B cell (primary cell): Measurements from ENCODE around the gene PPP2R2B. TPM values are rescaled to one million over a fixed set of nuclear protein-coding genes. Genes with fewer than 3 reads are reported as not detected.

Experiments used
- ATAC-seq: fragments of 200-7000 bp; cut with Tn5 transposase; one replicate; pipeline ENCODE4 v1.10.0; 2021; ENCODE audit warnings: low read depth, mild to moderate bottlenecking, moderate number of reproducible peaks, moderate library complexity
- CTCF ChIA-PET: fragments of 350-600 bp; sonication (Branson Sonifier 250); formaldehyde crosslinking; loops from one replicate; lab custom pipeline; 2021; ENCODE audit warnings: antibody characterized with exemption, inconsistent platforms; lab: Charles Lee
- POLR2A ChIA-PET: fragments of 350-600 bp; sonication (Branson Sonifier 250); formaldehyde crosslinking; loops from one replicate; lab custom pipeline; 2021; ENCODE audit warnings: antibody characterized with exemption; lab: Charles Lee
- DNase-seq: peaks from one replicate; pipeline ENCODE4 v3.0.0; 2013
- H2AFZ ChIP-seq: 2 replicates; pipeline ENCODE4 v1.6.1; 2012; ENCODE audit warnings: mild to moderate bottlenecking, low read depth, low read length; ENCODE audit not compliant: insufficient read depth, poor library complexity, severe bottlenecking
- H3K27ac ChIP-seq, 2 donors: 1 replicate in 1 of 2; 2 replicates in 1 of 2; pipeline ENCODE4 v1.5.1; 2012 to 2013; ENCODE audit warnings: low read length in 2 of 2, mild to moderate bottlenecking in 2 of 2, moderate library complexity in 1 of 2
- H3K27me3 ChIP-seq, 4 experiments: fragments of 200-600 bp in 1 of 4; sonication (generic) in 1 of 4; replicated peaks in 1 of 4; 1 replicate in 2 of 4; 2 replicates in 2 of 4; pipeline versions ENCODE4 v1.6.1 to v1.7.0; 2013 to 2016; ENCODE audit warnings: low read length in 3 of 4, mild to moderate bottlenecking in 2 of 4, mixed read lengths in 1 of 4, moderate library complexity in 1 of 4; ENCODE audit not compliant: insufficient read depth in 4 of 4, control insufficient read depth in 3 of 4; ENCODE audit errors: control extremely low read depth in 1 of 4
- H3K36me3 ChIP-seq, 2 experiments: replicated peaks in 1 of 2; 1 replicate in 1 of 2; 2 replicates in 1 of 2; pipeline versions ENCODE4 v1.6.1 to v1.7.1; 2013; ENCODE audit warnings: low read length in 1 of 2; ENCODE audit not compliant: insufficient read depth in 2 of 2, control insufficient read depth in 1 of 2; ENCODE audit errors: control extremely low read depth in 1 of 2, extremely low read depth in 1 of 2
- H3K4me1 ChIP-seq, 2 donors: fragments of 200-600 bp in 1 of 2; sonication (generic) in 1 of 2; 1 replicate in 1 of 2; 2 replicates in 1 of 2; pipeline versions ENCODE4 v1.5.1 to v1.6.1; 2013 to 2017; ENCODE audit warnings: low read length in 2 of 2; ENCODE audit not compliant: control insufficient read depth in 2 of 2, insufficient read depth in 2 of 2
- H3K4me2 ChIP-seq: replicated peaks from 2 replicates; pipeline ENCODE3; 2012; ENCODE audit warnings: mild to moderate bottlenecking, low read depth, low read length; ENCODE audit not compliant: poor library complexity, severe bottlenecking
- H3K4me3 ChIP-seq, 5 experiments: fragments of 200-600 bp in 1 of 5; sonication (generic) in 1 of 5; 1 replicate in 3 of 5; 2 replicates in 2 of 5; pipeline versions ENCODE4 v1.5.1 to v1.7.0; 2011 to 2016; ENCODE audit warnings: low read length in 4 of 5, mild to moderate bottlenecking in 4 of 5, low read depth in 2 of 5, control low read depth in 1 of 5, moderate library complexity in 1 of 5; ENCODE audit not compliant: insufficient read depth in 1 of 5; ENCODE audit errors: control extremely low read depth in 1 of 5, extremely low read depth in 1 of 5
- H3K79me2 ChIP-seq: fragments of 200-600 bp; sonication (generic); one replicate; pipeline ENCODE4 v1.6.0; 2016; ENCODE audit warnings: low read length; ENCODE audit not compliant: control insufficient read depth, insufficient read depth
- H3K9ac ChIP-seq: fragments of 200-600 bp; sonication (generic); 2 replicates; pipeline ENCODE4 v1.6.1; 2017; ENCODE audit warnings: mild to moderate bottlenecking, low read length, moderate library complexity
- H3K9me3 ChIP-seq, 3 donors: one replicate each; pipeline versions ENCODE4 v1.6.1 to v1.7.1; 2013; ENCODE audit warnings: low read length in 2 of 3; ENCODE audit not compliant: control insufficient read depth in 2 of 3, insufficient read depth in 1 of 3; ENCODE audit errors: control extremely low read depth in 1 of 3
- H4K20me1 ChIP-seq: 2 replicates; pipeline ENCODE4 v1.6.0; 2012; ENCODE audit warnings: mild to moderate bottlenecking, low read length; ENCODE audit not compliant: insufficient read depth, control insufficient read depth, poor library complexity, severe bottlenecking
- H3K27ac Mint-ChIP-seq: one replicate; pipeline ENCODE4 v1.8.0; 2021; ENCODE audit warnings: mixed read lengths
- H3K27me3 Mint-ChIP-seq: one replicate; pipeline ENCODE4 v1.8.0; 2021; ENCODE audit warnings: mixed read lengths
- H3K4me1 Mint-ChIP-seq: one replicate; pipeline ENCODE4 v1.8.0; 2021; ENCODE audit warnings: mixed read lengths
- H3K4me3 Mint-ChIP-seq: one replicate; pipeline ENCODE4 v1.8.0; 2021; ENCODE audit warnings: mixed read lengths
- H3K9me3 Mint-ChIP-seq: one replicate; pipeline ENCODE4 v1.8.0; 2022; ENCODE audit warnings: mixed read lengths; ENCODE audit not compliant: insufficient read depth
- EZH2 ChIP-seq: IDR thresholded peaks from 2 replicates; pipeline ENCODE4 v1.6.1; 2012; ENCODE audit warnings: borderline replicate concordance, low read depth, mild to moderate bottlenecking, moderate library complexity, low read length; ENCODE audit not compliant: insufficient read depth, poor library complexity, severe bottlenecking
- WGBS: methylation state at CpG from one replicate; pipeline ENCODE4 v1.1.5; 2013; ENCODE audit warnings: missing lambda C conversion rate; ENCODE audit not compliant: insufficient coverage; 5-methylcytosine and 5-hydroxymethylcytosine counted together
- intact Hi-C: fragments of 100-400 bp; cut with micrococcal nuclease; formaldehyde crosslinking; loops from one replicate; pipeline ENCODE4 v1.10.0; 2022
- polyA plus RNA-seq: library from polyadenylated mRNA; depleted of rRNA; stranded (reverse); fragments of >200 nt; gene quantifications from 2 replicates; pipeline ENCODE4 v1.2.3, GENCODE V29; 2012
- total RNA-seq, 2 donors: library from RNA; stranded (reverse); fragments of 120-200 nt in 1 of 2; gene quantifications; 1 replicate in 1 of 2; 2 replicates in 1 of 2; pipeline versions ENCODE4 v1.2.3 to v1.2.4, GENCODE V29; 2013 to 2022
- TF ChIP-seq, protein P1 (sequence below): fragments of 200-600 bp; IDR thresholded peaks from one replicate; pipeline ENCODE4 v1.8.0; 2022; ENCODE audit warnings: antibody characterized with exemption, mild to moderate bottlenecking

The PPP2R2B gene
- total and polyA plus RNA-seq, 2 donors (not counting 1 experiment from before 2014, with no cell fraction given) = 0.03 TPM; not detected in 1

DNA sequence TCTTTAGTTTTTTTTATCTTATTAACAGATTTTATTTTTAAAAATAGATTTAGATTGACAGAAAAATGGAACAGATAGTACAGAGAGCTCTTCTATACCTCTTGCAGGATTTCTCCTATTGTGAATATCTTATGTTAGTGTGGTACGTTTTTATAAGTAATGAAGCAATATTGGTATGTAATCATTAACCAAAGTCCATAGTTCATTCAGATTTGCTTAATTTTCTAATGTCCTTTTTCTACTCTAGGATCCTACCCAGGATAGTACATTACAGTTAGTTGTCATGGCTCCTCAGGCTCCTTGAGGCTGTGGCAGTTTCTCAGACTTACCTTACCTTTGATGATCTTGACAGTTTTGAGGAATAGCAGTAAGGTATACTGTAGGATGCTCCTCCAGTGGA, 30.4 kb downstream of the PPP2R2B start:
- H3K9me3 ChIP-seq = no peaks in the 10 kb centered on the region
- DNase-seq (no peak), ATAC-seq (no peak)
- TF ChIP-seq, protein P1, sequence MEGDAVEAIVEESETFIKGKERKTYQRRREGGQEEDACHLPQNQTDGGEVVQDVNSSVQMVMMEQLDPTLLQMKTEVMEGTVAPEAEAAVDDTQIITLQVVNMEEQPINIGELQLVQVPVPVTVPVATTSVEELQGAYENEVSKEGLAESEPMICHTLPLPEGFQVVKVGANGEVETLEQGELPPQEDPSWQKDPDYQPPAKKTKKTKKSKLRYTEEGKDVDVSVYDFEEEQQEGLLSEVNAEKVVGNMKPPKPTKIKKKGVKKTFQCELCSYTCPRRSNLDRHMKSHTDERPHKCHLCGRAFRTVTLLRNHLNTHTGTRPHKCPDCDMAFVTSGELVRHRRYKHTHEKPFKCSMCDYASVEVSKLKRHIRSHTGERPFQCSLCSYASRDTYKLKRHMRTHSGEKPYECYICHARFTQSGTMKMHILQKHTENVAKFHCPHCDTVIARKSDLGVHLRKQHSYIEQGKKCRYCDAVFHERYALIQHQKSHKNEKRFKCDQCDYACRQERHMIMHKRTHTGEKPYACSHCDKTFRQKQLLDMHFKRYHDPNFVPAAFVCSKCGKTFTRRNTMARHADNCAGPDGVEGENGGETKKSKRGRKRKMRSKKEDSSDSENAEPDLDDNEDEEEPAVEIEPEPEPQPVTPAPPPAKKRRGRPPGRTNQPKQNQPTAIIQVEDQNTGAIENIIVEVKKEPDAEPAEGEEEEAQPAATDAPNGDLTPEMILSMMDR = no peak
- no peak for TF ChIP-seq EZH2
- no peaks in the 10 kb centered on the region for H3K79me2 ChIP-seq
- no peaks in the 10 kb centered on the region for H4K20me1 ChIP-seq
- H3K27ac ChIP-seq = no peak overlapping the region
- H3K4me2 ChIP-seq = no peak overlapping the region
- Mint-ChIP-seq H3K4me3 (no peak overlapping the region), H3K27ac (no peak overlapping the region), H3K27me3 (peaks cover 4% of the 10 kb centered on the region), H3K9me3 (no peaks in the 10 kb centered on the region), H3K4me1 (no peaks in the 10 kb centered on the region)
- H3K4me3 ChIP-seq = no peak overlapping the region
- ChIA-PET POLR2A (no interaction called here), CTCF (no interaction called here)
- H3K27me3 ChIP-seq = no peaks in the 10 kb centered on the region
- H3K9ac ChIP-seq = no peak overlapping the region
- H3K36me3 ChIP-seq = no peaks in the 10 kb centered on the region
- no peaks in the 10 kb centered on the region for H3K4me1 ChIP-seq
- intact Hi-C loops = no loop called here
- no peak overlapping the region for H2AFZ ChIP-seq
- no CpG with 5 or more reads among the region's 1 CpG for WGBS

DNA sequence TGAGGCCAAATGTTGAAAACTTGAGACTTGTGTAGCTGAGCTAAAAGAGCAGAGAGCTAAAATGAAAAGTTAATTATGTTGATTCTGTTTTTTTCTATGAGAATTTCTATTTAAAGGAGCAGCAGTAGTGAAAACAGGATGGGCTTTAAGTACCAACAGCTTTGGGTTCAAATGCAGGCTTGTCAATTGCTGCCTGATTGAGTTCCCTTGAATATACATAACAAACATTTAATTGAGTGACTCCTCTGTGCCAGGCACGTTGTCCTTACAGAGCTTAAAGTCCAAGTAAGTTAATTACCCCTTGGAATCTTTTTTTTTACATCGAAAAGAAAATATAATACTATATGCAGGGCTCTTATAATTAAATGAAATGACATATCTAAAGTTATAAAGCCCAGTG, 38.5 kb downstream of the PPP2R2B start:
- Mint-ChIP-seq H3K4me1 (no peaks in the 10 kb centered on the region), H3K27ac (no peak overlapping the region), H3K4me3 (no peak overlapping the region), H3K27me3 (no peaks in the 10 kb centered on the region), H3K9me3 (peaks cover 5% of the 10 kb centered on the region)
- ATAC-seq (no peak), DNase-seq (no peak)
- TF ChIP-seq, protein P1 = no peak
- no peak for TF ChIP-seq EZH2
- no peak overlapping the region for H3K4me3 ChIP-seq
- ChIA-PET POLR2A (no interaction called here), CTCF (no interaction called here)
- H3K27me3 ChIP-seq = no peaks in the 10 kb centered on the region
- no peaks in the 10 kb centered on the region for H3K4me1 ChIP-seq
- peaks cover 0 to 3% (median 0%) of the 10 kb centered on the region in 3 donors for H3K9me3 ChIP-seq
- WGBS = no CpG with 5 or more reads among the region's 2 CpGs
- no peaks in the 10 kb centered on the region for H3K79me2 ChIP-seq
- no peaks in the 10 kb centered on the region for H4K20me1 ChIP-seq
- no peaks in the 10 kb centered on the region for H3K36me3 ChIP-seq
- intact Hi-C loops = no loop called here
- H2AFZ ChIP-seq = no peak overlapping the region
- H3K27ac ChIP-seq = no peak overlapping the region
- H3K9ac ChIP-seq = no peak overlapping the region
- no peak overlapping the region for H3K4me2 ChIP-seq
